ENCODE measurements around the gene GNPAT.

Gene GNPAT

GRCh38 chr1:231272173-231272572 is 31.2 kb downstream of the GNPAT start (continued):
- TF ChIP-seq ZNF701 (tag by site-specific recombination; IDR thresholded peaks at IDR 0.05) (no peak), ZNF704 (tag by site-specific recombination; IDR thresholded peaks at IDR 0.05) (no peak), ZNF366 (tag by site-specific recombination; conservative IDR thresholded peaks at IDR 0.05) (no peak), ZNF768 (tag by site-specific recombination; IDR thresholded peaks at IDR 0.05) (no peak), ZNF791 (tag by site-specific recombination; IDR thresholded peaks at IDR 0.05) (no peak), ZNF148 (tag by site-specific recombination; IDR thresholded peaks at IDR 0.05; ENCODE audit: borderline replicate concordance) (no peak), TCF7L2 (IDR thresholded peaks at IDR 0.05; ENCODE audit: borderline replicate concordance, low read depth, low read length) (no peak), ZNF280C (tag by site-specific recombination; IDR thresholded peaks at IDR 0.05) (no peak), HOXD13 (CRISPR knock-in tag; IDR thresholded peaks at IDR 0.05; ENCODE audit: borderline replicate concordance) (no peak), ZNF19 (tag by site-specific recombination; IDR thresholded peaks at IDR 0.05; ENCODE audit: low read depth) (no peak)

- TF ChIP-seq ZNF362 (tag by site-specific recombination; IDR thresholded peaks at IDR 0.05) = 0 out of 2 replicates have a peak, but pooled peaks have one; percentile 27
- TF ChIP-seq ZXDB (tag by site-specific recombination; IDR thresholded peaks at IDR 0.05) = no peak
- no peak for TF ChIP-seq ZEB2 (tag by site-specific recombination; IDR thresholded peaks at IDR 0.05)
- no peak for TF ChIP-seq ELK4 (IDR thresholded peaks at IDR 0.05; ENCODE audit: borderline replicate concordance, low read depth, low read length)
- no peak for TF ChIP-seq ZNF747 (tag by site-specific recombination; IDR thresholded peaks at IDR 0.05)
- TF ChIP-seq ZNF398 (tag by site-specific recombination; IDR thresholded peaks at IDR 0.05) = no peak
- no peak for TF ChIP-seq ZSCAN23 (tag by site-specific recombination; IDR thresholded peaks at IDR 0.05)
- no peak for TF ChIP-seq ZNF394 (tag by site-specific recombination; IDR thresholded peaks at IDR 0.05; ENCODE audit: borderline replicate concordance)
- TF ChIP-seq ZNF560 (tag by site-specific recombination; IDR thresholded peaks at IDR 0.05; ENCODE audit: borderline replicate concordance) = no peak
- no peak for TF ChIP-seq ZNF513 (tag by site-specific recombination; IDR thresholded peaks at IDR 0.05)
- TF ChIP-seq PRDM1 (tag by site-specific recombination; IDR thresholded peaks at IDR 0.05) = peak; percentile 55
- TF ChIP-seq ZNF133 (tag by site-specific recombination; IDR thresholded peaks at IDR 0.05) = no peak
- no peak for TF ChIP-seq ZNF707 (tag by site-specific recombination; IDR thresholded peaks at IDR 0.05)
- Histone ChIP-seq H3K27ac (ENCODE audit: extremely low read depth, low read depth, low read length) (no peak overlapping the region), H3K4me3 (ENCODE audit: low read depth, low read length) (no peak overlapping the region), H3K9me3 (ENCODE audit: control insufficient read depth, insufficient read depth, low read depth, low read length) (no peaks in the 10 kb centered on the region), H3K4me1 (ENCODE audit: control insufficient read depth, insufficient read depth, low read length) (no peaks in the 10 kb centered on the region), H3K36me3 (ENCODE audit: control insufficient read depth in 2 of 2, insufficient read depth in 1 of 2, low read length in 2 of 2) (peaks cover 39 to 89% of the 10 kb centered on the region in 2 experiments)
- CTCF ChIA-PET = no interaction called here
- POLR2A ChIA-PET = interaction anchor here (0.6 kb wide), 1 partner anchor 15 kb away, joined by 4 read pairs; no protein-coding TSS in a partner anchor
Measured at GRCh38 chr1:231272880-231273279, 31.9 kb downstream of the GNPAT start.

Measured in HEK293 (cell line).